ENCODE results near the gene GPC6.

- TF ChIP-seq CTCF (IDR thresholded peaks at IDR 0.05): no peak
- no peak for TF ChIP-seq FOXJ3 (CRISPR knock-in tag; IDR thresholded peaks at IDR 0.05)
- TF ChIP-seq SIN3A (IDR thresholded peaks at IDR 0.05; ENCODE audit: borderline replicate concordance, low read depth, low read length): no peak
Observed at GRCh38 chr13:94296471-94296870, 1069.9 kb downstream of the GPC6 start.
